ENCODE data around the gene TARDBP. TPM values are rescaled to one million over a fixed set of nuclear protein-coding genes. Genes with fewer than 3 reads are reported as not detected.
A peak's percentile ranks its signal among the peaks of the same experiment; 100 is the strongest.

Gene TARDBP
- total and polyA plus RNA-seq, 2 experiments from 2014 or later, result 204 to 313 TPM

GRCh38 chr1:11071463-11072215 is 59.2 kb downstream of the TARDBP start:
- DNase-seq (ENCODE audit: low spot score), result no peak
- no peak for ATAC-seq
- Histone ChIP-seq H3K4me3 (no peak overlapping the region), H3K27ac (ENCODE audit: low read depth) (no peak overlapping the region), H3K4me1 (ENCODE audit: insufficient read depth) (no peaks in the 10 kb centered on the region), H2AFZ (no peak overlapping the region), H3K27me3 (ENCODE audit: insufficient read depth) (no peaks in the 10 kb centered on the region), H3K36me3 (ENCODE audit: insufficient read depth) (peaks cover 53% of the 10 kb centered on the region), H3K4me2 (no peak overlapping the region), H4K20me1 (replicated peaks; ENCODE audit: insufficient read depth) (peaks cover 5% of the 10 kb centered on the region), H3K9me2 (ENCODE audit: insufficient read depth) (no peaks in the 10 kb centered on the region), H3K79me2 (replicated peaks; ENCODE audit: insufficient read depth) (no peaks in the 10 kb centered on the region), H3F3A (replicated peaks; ENCODE audit: low read depth) (peaks cover 8% of the 10 kb centered on the region; the same call in 1 of the 2 replicates)
- H3K4me3 Mint-ChIP-seq, result no peak overlapping the region
- no peak for TF ChIP-seq JUNB (IDR thresholded peaks at IDR 0.05; ENCODE audit: unreplicated experiment)
- TF ChIP-seq ETS1 (IDR thresholded peaks at IDR 0.05), result no peak
- no peak for TF ChIP-seq STAT1 (IDR thresholded peaks at IDR 0.05; ENCODE audit: unreplicated experiment)
- no peak for TF ChIP-seq ZNF462 (CRISPR knock-in tag; IDR thresholded peaks at IDR 0.05)
- TF ChIP-seq ZNF331 (CRISPR knock-in tag; IDR thresholded peaks at IDR 0.05; ENCODE audit: low read depth), result no peak
- TF ChIP-seq ZNF114 (CRISPR knock-in tag; IDR thresholded peaks at IDR 0.05), result no peak
- no peaks in the 10 kb centered on the region for H3K9me3 Mint-ChIP-seq
- H3K4me1 Mint-ChIP-seq, result peaks cover 6% of the 10 kb centered on the region; the same call in 2 of the 3 replicates
- peaks cover 4% of the 10 kb centered on the region for H3K27me3 Mint-ChIP-seq (ENCODE audit: insufficient read depth, low read depth, poor library complexity)
- H3K36me3 Mint-ChIP-seq (ENCODE audit: low read depth), result peaks cover 86% of the 10 kb centered on the region
- peak overlapping the region; percentile 43; the same call in 1 of the 2 replicates for H3K27ac Mint-ChIP-seq
